KG1 (cell line): ENCODE measurements around the gene TCERG1.

Experiments used
- DNase-seq: peaks from one replicate; lab custom pipeline; 2025; lab: John Stamatoyannopoulos, UW

The TCERG1 gene

GRCh38 chr5:146446861-146447733, at the start of gene TCERG1:
Gene TCERG1 (plus strand): TSS chr5:146447333. CDS start chr5:146447350, 17 bp downstream.
- DNase-seq = peak; percentile 80

DNA sequence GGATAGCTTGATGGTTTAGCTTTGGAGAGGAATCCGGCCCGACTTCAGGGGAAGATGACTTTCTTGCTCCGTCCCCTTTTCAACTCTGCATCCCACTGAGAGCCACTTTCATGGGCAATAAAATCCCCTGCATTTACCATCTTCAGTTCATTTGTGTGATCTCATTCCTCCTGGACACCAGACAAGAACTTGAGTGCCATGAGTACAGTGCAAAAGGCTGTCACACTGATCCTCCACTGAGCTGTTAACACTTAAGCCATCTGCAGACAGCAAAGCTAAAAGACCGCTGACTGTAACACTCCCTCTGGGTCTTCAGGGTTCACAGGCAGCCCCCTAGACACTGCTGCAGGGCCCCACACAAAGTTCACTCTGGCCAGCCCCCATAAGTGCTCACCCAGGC, 48.3 kb upstream of the TCERG1 start:
- no peak for DNase-seq

GRCh38 chr5:146399481-146399880, 47.7 kb upstream of the TCERG1 start:
- DNase-seq = no peak

DNA sequence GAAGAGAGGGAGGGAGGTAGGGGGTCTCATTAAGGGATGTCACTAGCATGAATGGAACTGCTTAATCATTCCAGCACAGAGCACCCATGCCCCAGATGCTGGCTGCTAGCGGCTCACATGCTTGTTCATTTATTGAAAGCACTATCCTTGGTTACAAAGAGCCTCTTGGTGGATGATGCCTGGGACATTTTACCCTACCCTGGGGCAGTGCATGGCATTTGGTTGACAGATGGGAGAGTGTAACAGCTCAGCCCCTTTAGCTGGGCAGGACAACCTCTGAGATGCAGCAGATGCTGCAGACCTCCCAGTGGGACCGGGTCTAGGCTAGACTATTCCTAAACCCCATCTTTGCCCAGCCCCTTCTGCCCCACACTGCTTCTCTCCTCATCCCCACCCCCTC, 46.9 kb upstream of the TCERG1 start:
- no peak for DNase-seq

DNA sequence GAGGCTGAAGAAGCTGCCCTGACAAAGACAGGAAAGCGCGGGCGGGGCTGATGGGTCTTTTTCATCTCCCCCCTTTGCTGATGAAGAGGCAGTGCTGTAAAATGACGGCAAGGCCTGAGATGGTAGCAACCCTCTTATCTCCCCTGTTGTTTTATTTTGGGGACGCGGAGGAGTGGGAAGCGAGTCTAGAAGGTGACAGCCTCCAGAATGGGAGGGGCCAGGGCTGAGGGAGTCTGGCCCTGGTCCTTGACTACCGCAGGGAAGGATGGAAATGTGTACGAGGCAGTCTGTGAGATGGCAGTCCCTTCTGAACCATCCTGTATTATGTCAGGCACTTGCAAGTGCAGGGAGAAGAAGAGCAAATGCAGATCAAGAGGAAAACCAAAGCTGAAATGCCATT, 46.1 kb upstream of the TCERG1 start:
- no peak for DNase-seq

DNA sequence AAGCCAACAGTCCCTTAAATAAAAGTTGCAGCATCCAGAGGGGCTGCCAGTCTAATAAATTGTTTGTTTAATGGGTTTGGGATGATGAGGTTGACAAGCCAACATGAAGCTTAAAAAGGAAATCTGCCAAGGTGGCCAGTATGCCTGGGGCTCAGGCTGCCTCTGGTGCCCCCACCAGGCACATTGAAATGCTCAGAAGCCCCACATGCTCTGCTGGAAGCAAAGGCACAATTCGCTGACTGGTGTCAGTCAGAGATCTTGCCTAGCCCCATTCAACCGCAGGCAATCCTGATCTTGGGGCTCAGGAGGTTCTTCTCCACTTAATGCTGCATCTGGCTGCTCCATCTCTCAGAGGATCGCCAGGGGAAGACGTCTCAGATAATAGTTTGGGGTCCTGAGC, 44.2 kb upstream of the TCERG1 start:
- no peak for DNase-seq

GRCh38 chr5:146409054-146409671, 38.0 kb upstream of the TCERG1 start:
- no peak for DNase-seq

GRCh38 chr5:146410272-146410671, 36.9 kb upstream of the TCERG1 start:
- no peak for DNase-seq

GRCh38 chr5:146419696-146420095, 27.4 kb upstream of the TCERG1 start:
- DNase-seq = no peak

DNA sequence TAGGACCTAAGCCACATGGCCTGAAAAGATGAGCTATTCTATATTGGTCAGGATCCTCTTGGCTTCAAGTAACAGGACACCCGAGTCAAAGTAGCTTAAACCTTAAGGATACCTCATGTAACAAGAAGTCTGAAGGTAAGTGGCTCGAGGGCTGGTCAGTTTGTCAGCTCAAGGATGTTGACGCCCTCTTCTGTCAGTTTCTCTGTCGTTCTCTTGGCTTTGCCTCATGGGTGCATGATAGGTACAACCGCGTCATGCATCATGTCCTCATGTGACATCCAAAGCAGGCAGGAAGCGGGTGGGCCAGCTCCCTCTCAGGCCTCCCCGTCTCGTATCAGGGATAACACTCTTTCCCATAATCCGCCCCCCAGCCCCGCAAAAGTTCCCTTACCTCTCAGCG, 22.1 kb upstream of the TCERG1 start:
- DNase-seq = no peak

- no peak for DNase-seq
These were observed 20.8 kb upstream of the TCERG1 start for GRCh38 chr5:146426305-146426704.

DNA sequence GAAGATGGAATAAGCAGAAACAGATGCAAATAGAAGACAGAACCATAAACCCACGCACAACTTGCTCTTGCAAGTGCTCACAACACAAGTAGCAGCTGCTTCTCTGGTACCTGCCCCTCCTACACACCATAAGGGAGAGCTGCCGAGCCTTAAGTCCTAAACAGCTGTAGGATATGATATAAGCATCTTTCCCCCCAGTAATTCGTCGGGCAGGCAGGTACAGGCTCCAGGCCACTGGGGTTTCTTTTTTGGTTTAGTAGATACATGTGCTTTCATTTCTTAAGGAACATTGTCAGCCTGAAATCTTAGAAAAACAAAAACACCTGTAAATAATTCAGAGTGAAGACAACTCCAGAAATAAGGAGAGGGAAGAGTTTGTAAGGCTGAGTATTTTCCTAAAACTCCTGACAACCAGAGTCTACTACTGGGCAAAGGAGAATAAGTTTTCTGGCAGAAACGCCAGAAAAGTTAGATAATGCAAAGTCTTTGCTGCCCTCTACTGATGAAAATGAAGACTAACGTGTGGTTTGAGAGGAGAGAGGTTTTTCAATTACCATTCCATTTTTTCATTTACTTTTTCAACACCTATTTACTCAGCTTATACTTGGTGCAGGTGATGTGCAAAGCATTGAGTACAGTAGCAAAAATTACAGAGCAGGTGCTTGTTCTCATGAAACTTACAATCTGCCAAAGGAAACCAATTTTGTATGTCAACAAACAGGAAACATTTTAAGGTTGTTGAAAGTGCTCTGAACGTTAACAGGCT, 20.1 kb upstream of the TCERG1 start:
- DNase-seq = no peak

DNA sequence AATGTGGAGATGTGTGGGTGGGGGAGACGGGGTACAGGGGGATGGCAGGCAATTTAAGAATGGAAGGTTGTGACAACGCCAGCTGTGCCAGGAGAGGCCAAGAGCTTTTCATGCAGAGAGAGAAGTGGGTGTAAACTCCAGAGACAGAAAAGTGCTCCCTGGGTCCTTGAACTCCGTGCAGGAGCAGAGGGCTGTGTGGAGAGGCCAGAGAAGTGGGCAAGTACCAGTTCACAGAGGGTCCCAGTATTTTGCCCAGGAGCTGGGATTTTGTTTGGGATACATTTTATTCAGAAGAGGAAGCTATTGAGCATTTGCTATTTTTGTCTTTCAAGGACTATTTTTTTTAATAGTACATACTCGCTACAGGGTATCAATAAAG, 19.5 kb upstream of the TCERG1 start:
- DNase-seq = no peak

DNA sequence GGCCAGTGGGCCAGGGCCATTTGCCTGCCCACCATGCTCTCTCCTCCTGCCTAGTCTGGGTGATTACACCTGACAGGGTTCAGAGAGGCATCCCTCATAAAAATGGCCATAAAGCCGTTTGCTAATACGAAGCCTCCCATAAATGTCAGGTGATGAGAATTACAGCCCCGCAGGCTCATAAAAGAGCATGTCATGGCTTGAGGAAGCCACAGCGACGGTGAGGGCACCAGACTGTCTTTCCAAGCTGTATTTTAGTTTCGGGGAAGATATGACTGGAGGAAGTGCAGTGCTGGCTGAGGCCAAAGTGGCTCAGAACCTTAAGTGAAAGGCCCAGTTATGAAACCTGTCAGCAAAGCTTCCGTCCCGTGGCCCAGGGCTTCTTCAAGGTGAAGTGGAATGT, 18.5 kb upstream of the TCERG1 start:
- no peak for DNase-seq

- DNase-seq = no peak
These were observed 6.8 kb upstream of the TCERG1 start for GRCh38 chr5:146440353-146440752.

DNA sequence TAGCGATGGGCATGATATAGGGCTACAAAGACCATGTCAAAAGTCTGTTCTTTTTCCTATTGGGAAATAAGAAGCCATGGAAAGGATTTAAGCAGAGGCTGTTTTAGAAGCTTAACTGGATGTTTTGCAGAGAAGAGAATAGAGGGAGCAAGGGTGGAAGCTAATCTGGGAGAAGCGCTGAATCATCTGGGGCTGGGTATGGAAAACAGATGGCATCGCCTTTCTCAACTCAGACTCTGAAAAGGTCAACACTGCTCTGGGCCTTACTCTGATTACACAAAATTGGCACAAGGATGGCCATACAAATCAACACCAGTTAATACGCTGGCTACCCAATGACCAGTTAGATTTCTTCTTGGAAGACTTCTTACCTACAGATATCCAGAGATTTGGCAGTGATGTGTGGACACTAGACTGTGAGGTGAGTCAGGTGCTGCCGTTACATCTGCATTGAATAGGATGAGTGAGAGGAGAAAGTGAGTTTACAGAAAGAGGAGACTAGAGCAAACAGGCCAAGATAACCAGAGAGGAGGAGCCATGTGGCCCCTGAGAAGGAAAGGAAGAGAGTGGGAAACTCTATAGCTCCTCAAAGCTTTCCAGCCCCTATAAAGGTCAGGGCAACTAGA, 6.2 kb upstream of the TCERG1 start:
- no peak for DNase-seq

- no peak for DNase-seq
These were observed 5.2 kb upstream of the TCERG1 start for GRCh38 chr5:146441896-146442295.

DNA sequence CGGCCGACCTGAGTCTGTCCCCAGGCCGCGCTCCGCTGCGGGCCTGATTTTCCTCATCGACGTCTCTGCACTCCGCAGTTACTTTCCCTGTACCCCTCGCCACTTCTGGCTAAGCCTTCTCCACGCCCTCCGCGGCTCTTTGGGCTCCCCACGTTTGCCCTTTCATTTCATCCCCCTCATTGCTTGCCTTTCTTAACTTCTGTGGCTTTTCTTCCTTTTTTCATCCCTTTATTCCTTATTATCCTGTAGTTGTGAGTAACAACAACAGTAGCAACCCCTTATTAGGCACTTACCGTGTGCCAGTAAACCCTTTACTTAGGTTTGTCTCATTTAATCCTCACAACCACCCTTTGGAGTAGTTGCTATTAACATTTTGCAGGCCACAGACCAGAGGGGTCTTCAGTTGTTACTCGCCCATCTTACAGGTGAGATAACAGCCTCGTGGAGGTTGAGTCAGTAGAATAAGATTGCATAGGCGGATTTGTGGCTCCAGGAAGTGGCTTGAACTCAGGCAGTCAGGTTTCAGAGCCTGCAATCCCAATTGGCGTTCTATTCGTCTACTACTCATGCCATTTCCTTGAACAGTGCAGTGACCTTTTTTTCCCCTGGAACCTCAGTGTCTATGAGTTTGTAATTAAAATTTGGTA, 724 bp downstream of the TCERG1 start:
- DNase-seq = no peak

- DNase-seq = no peak
These were observed 1.8 kb downstream of the TCERG1 start for GRCh38 chr5:146448783-146449519.

- DNase-seq = no peak
These were observed 2.9 kb downstream of the TCERG1 start for GRCh38 chr5:146450002-146450401.

GRCh38 chr5:146451411-146451810, 4.3 kb downstream of the TCERG1 start:
- no peak for DNase-seq
